GM18907 (cell line): Measurements from ENCODE around the gene NUDT11.
"Not testable (repeated sequence)": the region's sequence is repeated elsewhere in the genome, so short reads cannot be mapped to it uniquely, and the experiment has no call there.

Experiments
- ATAC-seq: cut with Tn5 transposase; IDR thresholded peaks from one replicate; pipeline ENCODE4 v1.9.1; 2021; ENCODE audit warnings: mild to moderate bottlenecking, moderate library complexity; ENCODE audit not compliant: unreplicated experiment

Gene NUDT11

GRCh38 chrX:51496501-51497291 is at the start of gene NUDT11:
NUDT11 (minus strand) TSS chrX:51496592; CDS start chrX:51496444, 148 bp downstream.
- peak; percentile 59 for ATAC-seq

- ATAC-seq: no peak
Observed at GRCh38 chrX:51520393-51520792, 24.0 kb upstream of the NUDT11 start.

GRCh38 chrX:51519131-51519530 is 22.7 kb upstream of the NUDT11 start:
- not testable (repeated sequence) for ATAC-seq

GRCh38 chrX:51507551-51507950 is 11.2 kb upstream of the NUDT11 start:
- no peak for ATAC-seq

GRCh38 chrX:51495701-51496488 is 497 bp downstream of the NUDT11 start:
- ATAC-seq: peak; percentile 28

- ATAC-seq: no peak
Observed at GRCh38 chrX:51494409-51494808, 2.0 kb downstream of the NUDT11 start.

GRCh38 chrX:51487960-51488267 is 8.5 kb downstream of the NUDT11 start:
- peak; percentile 21 for ATAC-seq

GRCh38 chrX:51484616-51485015 is 11.8 kb downstream of the NUDT11 start:
- ATAC-seq: no peak

- ATAC-seq: not testable (repeated sequence)
Observed at GRCh38 chrX:51482411-51482810, 14.0 kb downstream of the NUDT11 start.

GRCh38 chrX:51476930-51477329 is 19.5 kb downstream of the NUDT11 start:
- ATAC-seq: no peak

GRCh38 chrX:51463322-51463721 is 33.1 kb downstream of the NUDT11 start:
- no peak for ATAC-seq

GRCh38 chrX:51461053-51462044 is 35.0 kb downstream of the NUDT11 start:
- ATAC-seq: peak; percentile 64

GRCh38 chrX:51459125-51459524 is 37.3 kb downstream of the NUDT11 start:
- ATAC-seq: no peak

GRCh38 chrX:51456814-51457213 is 39.6 kb downstream of the NUDT11 start:
- ATAC-seq: no peak

- no peak for ATAC-seq
Observed at GRCh38 chrX:51456246-51456645, 40.1 kb downstream of the NUDT11 start.

- ATAC-seq: no peak
Observed at GRCh38 chrX:51440365-51440764, 56.0 kb downstream of the NUDT11 start.
